UCSD-AML1 (cell line): ENCODE data around the gene CDKN2A.
A peak's percentile ranks its signal among the peaks of the same experiment; 100 is the strongest.
"Not testable (repeated sequence)": the region's sequence is repeated elsewhere in the genome, so short reads cannot be mapped to it uniquely, and the experiment has no call there.

Experiments used
- DNase-seq: peaks from one replicate; lab custom pipeline; 2025; ENCODE audit not compliant: unreplicated experiment; lab: John Stamatoyannopoulos, UW

CDKN2A gene

GRCh38 chr9:21982861-21983560, 11.2 kb downstream of the CDKN2A start:
- DNase-seq: no peak

DNA sequence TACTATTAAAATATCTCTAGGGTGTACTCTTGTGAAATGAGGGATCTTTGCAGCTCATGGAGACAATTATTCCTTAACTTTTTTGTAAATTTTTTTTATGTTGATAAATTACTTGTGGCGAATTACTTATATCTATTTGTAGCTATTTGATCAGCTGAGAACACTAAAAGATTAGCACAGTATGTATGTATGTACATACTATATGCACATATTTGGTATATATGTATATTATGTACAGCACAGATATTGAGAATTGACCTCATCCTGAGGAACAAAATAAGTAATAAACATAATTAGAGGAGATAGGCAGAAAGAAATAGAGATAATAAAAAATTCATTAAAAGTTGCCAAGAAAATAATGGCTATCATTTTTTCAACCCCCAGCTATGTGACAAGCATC, 11.8 kb downstream of the CDKN2A start:
- no peak for DNase-seq

GRCh38 chr9:21976334-21976875, 17.8 kb downstream of the CDKN2A start:
- DNase-seq: no peak

DNA sequence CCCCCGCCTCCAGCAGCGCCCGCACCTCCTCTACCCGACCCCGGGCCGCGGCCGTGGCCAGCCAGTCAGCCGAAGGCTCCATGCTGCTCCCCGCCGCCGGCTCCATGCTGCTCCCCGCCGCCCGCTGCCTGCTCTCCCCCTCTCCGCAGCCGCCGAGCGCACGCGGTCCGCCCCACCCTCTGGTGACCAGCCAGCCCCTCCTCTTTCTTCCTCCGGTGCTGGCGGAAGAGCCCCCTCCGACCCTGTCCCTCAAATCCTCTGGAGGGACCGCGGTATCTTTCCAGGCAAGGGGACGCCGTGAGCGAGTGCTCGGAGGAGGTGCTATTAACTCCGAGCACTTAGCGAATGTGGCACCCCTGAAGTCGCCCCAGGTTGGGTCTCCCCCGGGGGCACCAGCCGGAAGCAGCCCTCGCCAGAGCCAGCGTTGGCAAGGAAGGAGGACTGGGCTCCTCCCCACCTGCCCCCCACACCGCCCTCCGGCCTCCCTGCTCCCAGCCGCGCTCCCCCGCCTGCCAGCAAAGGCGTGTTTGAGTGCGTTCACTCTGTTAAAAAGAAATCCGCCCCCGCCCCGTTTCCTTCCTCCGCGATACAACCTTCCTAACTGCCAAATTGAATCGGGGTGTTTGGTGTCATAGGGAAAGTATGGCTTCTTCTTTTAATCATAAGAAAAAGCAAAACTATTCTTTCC, 19.3 kb downstream of the CDKN2A start:
- DNase-seq: peak; percentile 60

DNA sequence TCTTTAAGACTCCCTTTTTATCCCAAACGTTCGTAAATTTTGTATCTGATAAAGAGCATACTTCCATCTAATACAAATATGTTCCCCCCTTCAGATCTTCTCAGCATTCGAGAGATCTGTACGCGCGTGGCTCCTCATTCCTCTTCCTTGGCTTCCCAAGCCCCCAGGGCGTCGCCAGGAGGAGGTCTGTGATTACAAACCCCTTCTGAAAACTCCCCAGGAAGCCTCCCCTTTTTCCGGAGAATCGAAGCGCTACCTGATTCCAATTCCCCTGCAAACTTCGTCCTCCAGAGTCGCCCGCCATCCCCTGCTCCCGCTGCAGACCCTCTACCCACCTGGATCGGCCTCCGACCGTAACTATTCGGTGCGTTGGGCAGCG, 19.9 kb downstream of the CDKN2A start:
- DNase-seq: no peak

GRCh38 chr9:21972361-21972760, 21.8 kb downstream of the CDKN2A start:
- no peak for DNase-seq

GRCh38 chr9:21970800-21971640, 23.2 kb downstream of the CDKN2A start:
- DNase-seq: no peak

DNA sequence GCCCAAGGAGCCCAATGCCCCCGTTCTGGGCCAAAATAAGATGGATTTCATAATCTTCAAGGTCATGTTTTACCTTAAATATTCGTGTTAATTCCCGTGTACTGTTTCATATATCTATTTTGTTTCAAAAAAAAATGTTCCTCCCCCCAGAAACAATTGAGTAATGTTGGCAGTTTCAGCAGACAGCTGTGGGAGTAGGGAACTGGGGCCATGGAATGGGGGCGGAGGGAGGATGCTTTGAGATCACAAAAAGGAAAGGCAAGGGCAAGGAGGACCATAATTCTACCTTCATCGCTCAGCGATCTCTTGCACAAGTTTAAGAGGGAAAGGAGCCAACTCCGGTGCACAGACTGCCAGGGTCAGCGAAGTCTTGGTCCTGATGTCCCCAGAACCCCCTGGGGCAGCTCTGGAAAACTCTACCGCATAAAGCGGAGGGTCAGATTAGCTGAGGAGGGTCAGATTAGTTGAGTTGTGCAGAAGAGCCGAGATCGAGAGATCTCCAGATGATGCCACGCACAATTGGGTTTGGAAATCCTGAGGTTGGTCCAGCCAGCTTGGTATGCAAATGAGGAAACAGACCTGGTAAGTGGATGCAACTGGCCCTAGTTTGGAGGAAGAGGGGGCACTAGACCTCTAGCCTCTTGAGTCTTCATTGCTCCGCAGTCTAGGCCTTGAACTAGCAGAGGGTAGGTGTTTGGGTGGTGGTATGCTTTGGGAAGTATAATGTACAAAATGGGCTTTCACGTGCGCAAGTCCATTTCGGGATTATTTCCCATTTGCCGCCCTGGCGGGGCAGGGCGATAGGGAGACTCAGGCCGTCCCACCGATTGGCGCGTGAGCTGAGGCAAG, 24.0 kb downstream of the CDKN2A start:
- DNase-seq: peak; percentile 4

GRCh38 chr9:21969011-21969940, 24.9 kb downstream of the CDKN2A start:
- DNase-seq: peak; percentile 5

DNA sequence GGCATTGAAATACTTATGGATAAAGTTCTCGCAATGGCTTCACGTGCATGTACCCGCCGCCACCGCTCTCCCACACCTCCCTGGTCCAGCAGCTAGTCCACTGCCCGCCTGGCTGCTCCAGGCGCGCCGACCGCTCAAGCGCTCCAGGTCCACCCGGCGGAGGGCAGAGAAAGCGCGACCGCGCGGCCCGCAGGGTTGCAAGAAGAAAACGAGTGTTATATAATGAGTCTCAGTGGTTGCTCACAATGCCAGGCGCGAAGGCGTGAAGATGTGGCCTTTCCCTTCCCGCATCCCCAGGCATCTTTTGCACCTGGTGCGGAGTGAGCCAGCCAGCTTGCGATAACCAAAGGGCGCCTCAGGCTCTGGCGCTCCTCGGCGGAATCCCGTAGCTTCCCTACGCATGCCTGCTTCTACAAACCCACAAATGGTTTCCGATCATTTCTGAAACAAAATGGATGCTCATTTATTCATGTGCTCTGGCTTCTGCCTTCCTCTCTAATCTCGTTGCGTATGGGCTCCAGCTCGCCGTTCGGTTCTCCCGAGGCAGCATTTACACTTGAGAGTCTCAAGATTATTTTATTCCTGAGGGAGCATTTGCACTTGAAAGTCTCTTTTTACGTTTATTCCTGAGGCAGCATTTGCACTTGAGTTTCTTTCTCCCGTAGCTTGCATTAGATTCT, 25.7 kb downstream of the CDKN2A start:
- DNase-seq: peak; percentile 5

DNA sequence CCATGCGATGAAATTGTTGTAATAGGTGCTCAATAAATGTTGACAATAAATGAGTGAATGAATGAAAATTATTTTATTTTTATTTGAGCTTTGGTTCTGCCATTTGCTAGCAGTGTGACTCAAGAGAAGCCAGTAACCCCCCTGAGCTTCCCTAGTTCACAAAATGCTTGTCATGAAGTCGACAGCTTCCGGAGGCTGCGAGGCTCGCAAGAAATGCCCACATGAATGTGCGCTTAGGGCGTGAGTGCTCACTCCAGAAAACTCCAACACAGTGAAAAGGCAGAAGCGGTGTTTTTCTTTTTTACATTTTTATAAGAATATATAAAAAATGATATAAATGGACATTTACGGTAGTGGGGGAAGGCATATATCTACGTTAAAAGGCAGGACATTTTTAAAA, 26.5 kb downstream of the CDKN2A start:
- no peak for DNase-seq

DNA sequence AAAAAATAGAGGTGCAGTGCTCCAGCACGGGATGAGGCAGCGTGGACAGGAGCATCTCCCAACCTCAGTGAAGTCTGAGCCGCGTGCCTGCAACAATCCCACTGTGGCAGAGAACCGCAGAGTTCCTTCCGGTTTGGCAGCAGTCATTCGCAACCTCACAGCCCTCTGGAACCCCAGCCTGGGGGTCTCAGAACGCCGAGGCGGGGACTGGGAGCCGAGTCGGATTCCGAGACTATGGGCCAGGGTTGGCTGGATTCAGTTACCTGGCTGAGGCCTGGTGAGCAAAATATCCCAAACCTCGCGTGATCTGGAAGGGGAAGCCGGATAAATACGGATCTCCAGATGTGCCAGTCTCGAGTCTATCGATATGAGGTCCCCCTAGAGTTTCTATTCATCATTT, 27.0 kb downstream of the CDKN2A start:
- DNase-seq: peak; percentile 6

- peak; percentile 4 for DNase-seq
These were observed 27.9 kb downstream of the CDKN2A start for GRCh38 chr9:21966140-21966851.

- peak; percentile 57 for DNase-seq
These were observed 28.7 kb downstream of the CDKN2A start for GRCh38 chr9:21965401-21965951.

- peak; percentile 37 for DNase-seq
These were observed 29.2 kb downstream of the CDKN2A start for GRCh38 chr9:21964925-21965385.

DNA sequence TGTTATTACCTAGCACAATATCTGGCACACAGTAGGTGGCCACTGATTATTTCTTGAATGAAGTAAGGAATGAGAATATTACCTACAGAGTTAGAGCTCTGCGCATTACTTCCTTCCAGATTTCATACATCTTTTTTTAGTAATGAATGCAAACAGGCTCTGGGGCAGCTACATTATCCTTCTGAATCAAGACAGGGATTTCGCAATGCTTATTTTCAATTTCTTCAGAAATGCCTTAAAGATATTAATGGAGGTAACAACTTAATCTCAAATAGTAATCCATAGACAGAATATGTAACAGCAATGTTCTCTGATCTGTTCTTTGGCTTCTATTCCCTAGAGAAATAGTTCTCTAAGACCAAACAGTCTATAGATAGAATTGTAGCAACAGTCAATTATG, 32.6 kb downstream of the CDKN2A start:
- DNase-seq: no peak

GRCh38 chr9:21959268-21959667, 34.9 kb downstream of the CDKN2A start:
- not testable (repeated sequence) for DNase-seq

- no peak for DNase-seq
These were observed 35.4 kb downstream of the CDKN2A start for GRCh38 chr9:21958833-21959232.
